Lung (tissue), 12 donors: ENCODE results near the gene RPL4. TPM values are rescaled to one million over a fixed set of nuclear protein-coding genes. Genes with fewer than 3 reads are reported as not detected.
"Not testable (repeated sequence)": the region's sequence is repeated elsewhere in the genome, so short reads cannot be mapped to it uniquely, and the experiment has no call there.

Experiments used
- ATAC-seq: fragments of 200-7000 bp; cut with Tn5 transposase; one replicate; pipeline ENCODE4 v1.9.1; 2020; ENCODE audit warnings: moderate number of reproducible peaks; ENCODE audit not compliant: insufficient read depth, low FRiP score
- DNase-seq, 3 donors: peaks; one replicate each; pipeline ENCODE4 v3.0.0-alpha.2; 2013 to 2017
- H3K27ac ChIP-seq, 2 donors: one replicate each; pipeline ENCODE4 v1.5.1; 2013; ENCODE audit warnings: mild to moderate bottlenecking in 2 of 2, moderate library complexity in 2 of 2, control low read depth in 1 of 2, inconsistent platforms in 1 of 2, low read depth in 1 of 2, low read length in 1 of 2
- H3K27me3 ChIP-seq, 3 donors: one replicate each; pipeline ENCODE4 v1.5.1; 2013; ENCODE audit warnings: low read length in 2 of 3; ENCODE audit not compliant: control insufficient read depth in 3 of 3, insufficient read depth in 3 of 3
- H3K36me3 ChIP-seq, 4 donors: one replicate each; pipeline ENCODE4 v1.5.1; 2013; ENCODE audit warnings: low read length in 4 of 4, mild to moderate bottlenecking in 1 of 4, moderate library complexity in 1 of 4; ENCODE audit not compliant: control insufficient read depth in 4 of 4, insufficient read depth in 4 of 4
- H3K4me1 ChIP-seq, 5 donors: one replicate each; pipeline ENCODE4 v1.5.1; 2013; ENCODE audit warnings: low read length in 5 of 5, mild to moderate bottlenecking in 2 of 5, moderate library complexity in 1 of 5; ENCODE audit not compliant: control insufficient read depth in 5 of 5, insufficient read depth in 5 of 5
- H3K4me3 ChIP-seq: one replicate; pipeline ENCODE4 v1.5.1; 2013; ENCODE audit warnings: mild to moderate bottlenecking, control low read depth, moderate library complexity
- H3K9ac ChIP-seq, 2 donors: one replicate each; pipeline ENCODE4 v1.5.1; 2013; ENCODE audit warnings: low read length in 2 of 2, control low read depth in 1 of 2; ENCODE audit not compliant: insufficient read depth in 1 of 2
- H3K9me3 ChIP-seq, 4 donors: one replicate each; pipeline ENCODE4 v1.5.1; 2013; ENCODE audit warnings: low read length in 3 of 4, mild to moderate bottlenecking in 1 of 4, moderate library complexity in 1 of 4; ENCODE audit not compliant: control insufficient read depth in 4 of 4, insufficient read depth in 3 of 4
- CTCF ChIP-seq: IDR thresholded peaks from 2 replicates; pipeline ENCODE4 v1.5.1; 2012; ENCODE audit warnings: mild to moderate bottlenecking; ENCODE audit errors: control extremely low read depth, extremely low read depth
- WGBS, 2 donors: extraction: QIAGEN DNeasy Blood & Tissue Kit; methylation state at CpG; one replicate each; pipeline ENCODE4 v1.1.7; 2013; 5-methylcytosine and 5-hydroxymethylcytosine counted together
- polyA plus RNA-seq, 2 donors: library from polyadenylated mRNA; stranded (reverse); fragments of 200-250 nt; gene quantifications; one replicate each; pipeline ENCODE4 v1.2.1, GENCODE V29; 2013
- total RNA-seq, 2 donors: library from RNA; depleted of rRNA in 1 of 2; stranded (reverse); fragments of >200 nt in 1 of 2; gene quantifications; one replicate each; pipeline ENCODE4 v1.2.1, GENCODE V29; 2014 to 2021
- donor health status: control.
- donor health status: control.
- donor health status: Bipolar disorder and iron deficiency.
- donor health status: healthy.
- donor health status: DM: yes; HTN: yes; CAD: no.

The RPL4 gene
- total and polyA plus RNA-seq, 4 donors: 1,560 to 2,503 (median 2,434) TPM

- ATAC-seq (no peak), DNase-seq (no peak)
- no peaks in the 10 kb centered on the region for H3K9me3 ChIP-seq
- 79 to 96% methylated on average over 4 of the region's 4 CpGs for WGBS, 2 donors
- no peak overlapping the region for H3K27ac ChIP-seq
- H3K4me1 ChIP-seq: peaks cover 0 to 6% (median 0%) of the 10 kb centered on the region in 5 donors
- H3K9ac ChIP-seq: no peak overlapping the region
- no peak overlapping the region for H3K4me3 ChIP-seq
- no peak for TF ChIP-seq CTCF
- H3K27me3 ChIP-seq: no peaks in the 10 kb centered on the region
- peaks cover 0 to 7% (median 1%) of the 10 kb centered on the region in 4 donors for H3K36me3 ChIP-seq
Observed at GRCh38 chr15:66462627-66463026, 42.0 kb downstream of the RPL4 start.

DNA sequence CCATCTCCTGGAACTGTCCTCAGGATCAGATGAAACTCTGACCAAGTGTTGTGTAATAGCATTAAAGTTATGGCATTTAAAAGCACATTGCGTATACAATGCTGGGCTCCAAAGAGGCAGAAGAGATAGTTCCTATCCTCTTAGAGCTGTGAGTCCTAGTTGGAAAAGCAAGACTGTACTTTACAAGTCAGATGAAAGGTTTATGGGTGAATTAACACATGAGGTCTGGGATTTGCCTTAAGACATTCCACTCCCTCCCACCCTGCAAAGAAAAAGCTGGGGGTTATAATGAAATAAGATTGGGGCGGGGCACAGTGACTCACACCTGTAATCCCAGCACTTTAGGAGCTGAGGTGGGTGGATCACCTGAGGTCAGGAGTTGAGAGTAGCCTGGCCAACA, 42.7 kb downstream of the RPL4 start:
- peaks cover 0 to 7% (median 1%) of the 10 kb centered on the region in 4 donors for H3K36me3 ChIP-seq
- WGBS, 2 donors: 87 to 93% methylated on average over 2 of the region's 2 CpGs
- TF ChIP-seq CTCF: no peak
- no peak overlapping the region for H3K27ac ChIP-seq
- H3K27me3 ChIP-seq: no peaks in the 10 kb centered on the region
- no peaks in the 10 kb centered on the region for H3K9me3 ChIP-seq
- ATAC-seq (no peak), DNase-seq (no peak)
- peaks cover 0 to 6% (median 0%) of the 10 kb centered on the region in 5 donors for H3K4me1 ChIP-seq
- H3K4me3 ChIP-seq: no peak overlapping the region
- H3K9ac ChIP-seq: no peak overlapping the region

DNA sequence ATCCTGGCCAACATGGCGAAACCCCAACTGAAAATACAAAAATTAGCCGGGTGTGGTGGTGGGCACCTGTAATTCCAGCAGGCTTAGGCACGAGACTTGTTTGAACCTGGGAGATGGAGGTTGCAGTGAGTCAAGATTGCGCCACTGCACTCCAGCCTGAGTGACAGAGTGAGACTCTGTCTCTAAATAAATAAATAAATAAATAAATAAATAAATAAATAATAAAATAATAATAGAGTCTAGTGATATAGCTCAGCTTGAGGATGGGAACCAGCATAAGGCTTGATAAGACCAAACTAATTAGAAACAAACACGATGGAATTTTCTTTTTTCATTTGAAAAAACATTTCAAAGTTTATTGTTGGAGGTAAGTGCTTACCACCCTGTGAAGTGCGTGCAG, 43.4 kb downstream of the RPL4 start:
- not testable (repeated sequence) for H3K4me1 ChIP-seq, H3K27ac ChIP-seq, ATAC-seq, H3K36me3 ChIP-seq, H3K27me3 ChIP-seq, H3K9me3 ChIP-seq, H3K9ac ChIP-seq, DNase-seq, H3K4me3 ChIP-seq
- WGBS, 2 donors: 97 to 98% methylated on average over 6 of the region's 6 CpGs

GRCh38 chr15:66459818-66460615, 44.6 kb downstream of the RPL4 start:
- no peak for TF ChIP-seq CTCF
- Histone ChIP-seq H3K9me3 (no peaks in the 10 kb centered on the region), H3K36me3 (peaks cover 0 to 7% (median 2%) of the 10 kb centered on the region in 4 donors), H3K9ac (no peak overlapping the region), H3K27me3 (no peaks in the 10 kb centered on the region), H3K4me3 (no peak overlapping the region), H3K27ac (no peak overlapping the region), H3K4me1 (peaks cover 0 to 6% (median 0%) of the 10 kb centered on the region in 5 donors)
- DNase-seq: no peak
- no peak for ATAC-seq
- WGBS, 2 donors: 74 to 78% methylated on average over 3 of the region's 3 CpGs
